Immature natural killer cell (primary cell): ENCODE measurements around the gene BRD3OS. TPM values are rescaled to one million over a fixed set of nuclear protein-coding genes. Genes with fewer than 3 reads are reported as not detected.

Experiments used
- DNase-seq, 3 donors: peaks; one replicate each; pipeline ENCODE4 v3.0.0; 2022; ENCODE audit warnings: mixed read lengths in 1 of 3
- H3K27ac Mint-ChIP-seq, 6 donors: one replicate each; pipeline ENCODE4 v1.8.0; 2020; ENCODE audit warnings: mixed read lengths in 6 of 6, mild to moderate bottlenecking in 5 of 6, inconsistent platforms in 4 of 6, moderate library complexity in 3 of 6
- H3K27me3 Mint-ChIP-seq, 3 donors: one replicate each; pipeline ENCODE4 v1.8.0; 2020 to 2021; ENCODE audit warnings: low read depth in 3 of 3, mild to moderate bottlenecking in 3 of 3, mixed read lengths in 3 of 3, moderate library complexity in 3 of 3, inconsistent platforms in 1 of 3
- H3K36me3 Mint-ChIP-seq, 3 donors: one replicate each; pipeline ENCODE4 v1.8.0; 2020; ENCODE audit warnings: mixed read lengths in 3 of 3, inconsistent platforms in 2 of 3, mild to moderate bottlenecking in 2 of 3
- H3K4me1 Mint-ChIP-seq, 2 donors: one replicate each; pipeline ENCODE4 v1.8.0; 2020; ENCODE audit warnings: inconsistent platforms in 2 of 2, mild to moderate bottlenecking in 2 of 2, mixed read lengths in 2 of 2, moderate library complexity in 1 of 2
- H3K4me3 Mint-ChIP-seq, 5 donors: one replicate each; pipeline ENCODE4 v1.8.0; 2020; ENCODE audit warnings: mild to moderate bottlenecking in 5 of 5, mixed read lengths in 5 of 5, inconsistent platforms in 3 of 5, moderate library complexity in 3 of 5
- H3K9me3 Mint-ChIP-seq, 6 donors: one replicate each; pipeline ENCODE4 v1.8.0; 2020; ENCODE audit warnings: mild to moderate bottlenecking in 6 of 6, mixed read lengths in 6 of 6, inconsistent platforms in 4 of 6, moderate library complexity in 3 of 6
- polyA plus RNA-seq, 3 donors: library from polyadenylated mRNA; unstranded; fragments of 300-500 nt; fragmentation: Illumina TruSeq; gene quantifications; one replicate each; pipeline ENCODE4 v1.2.3, GENCODE V29; 2021

BRD3OS gene
- polyA plus RNA-seq, 3 donors from 2014 or later, result 13.7 to 14.9 (median 13.8) TPM

DNA sequence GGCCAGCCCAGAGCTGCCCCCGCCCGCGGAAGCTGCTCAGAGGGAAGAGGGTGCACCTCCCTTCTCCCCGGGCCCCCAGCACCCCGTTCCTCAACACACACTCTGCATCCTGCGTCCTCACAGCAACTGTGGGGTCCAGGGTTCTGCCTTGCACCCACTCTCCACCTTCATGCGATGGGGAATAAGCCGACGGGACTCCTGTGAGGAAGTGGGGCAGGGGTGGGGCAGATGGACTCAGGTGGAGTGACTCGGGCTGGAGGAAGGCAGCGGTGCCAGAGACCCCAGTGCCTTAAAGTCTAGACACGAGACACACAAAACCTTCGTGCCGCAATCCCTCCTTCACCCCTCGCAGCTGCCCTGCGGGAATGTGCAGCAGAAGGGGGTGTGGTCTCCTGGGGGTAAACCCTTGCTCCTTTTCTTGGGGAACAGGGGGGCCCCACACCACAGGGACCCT is 33.9 kb downstream of the BRD3OS start:
- no peaks in the 10 kb centered on the region for H3K9me3 Mint-ChIP-seq
- no peak for DNase-seq
- H3K27ac Mint-ChIP-seq, result no peak overlapping the region
- peak overlapping the region in 1 of 5 donors; percentile 35 for H3K4me3 Mint-ChIP-seq
- peaks cover 0 to 3% (median 2%) of the 10 kb centered on the region in 3 donors for H3K27me3 Mint-ChIP-seq
- H3K4me1 Mint-ChIP-seq, result peaks cover 47 to 54% of the 10 kb centered on the region in 2 donors
- H3K36me3 Mint-ChIP-seq, result no peaks in the 10 kb centered on the region

DNA sequence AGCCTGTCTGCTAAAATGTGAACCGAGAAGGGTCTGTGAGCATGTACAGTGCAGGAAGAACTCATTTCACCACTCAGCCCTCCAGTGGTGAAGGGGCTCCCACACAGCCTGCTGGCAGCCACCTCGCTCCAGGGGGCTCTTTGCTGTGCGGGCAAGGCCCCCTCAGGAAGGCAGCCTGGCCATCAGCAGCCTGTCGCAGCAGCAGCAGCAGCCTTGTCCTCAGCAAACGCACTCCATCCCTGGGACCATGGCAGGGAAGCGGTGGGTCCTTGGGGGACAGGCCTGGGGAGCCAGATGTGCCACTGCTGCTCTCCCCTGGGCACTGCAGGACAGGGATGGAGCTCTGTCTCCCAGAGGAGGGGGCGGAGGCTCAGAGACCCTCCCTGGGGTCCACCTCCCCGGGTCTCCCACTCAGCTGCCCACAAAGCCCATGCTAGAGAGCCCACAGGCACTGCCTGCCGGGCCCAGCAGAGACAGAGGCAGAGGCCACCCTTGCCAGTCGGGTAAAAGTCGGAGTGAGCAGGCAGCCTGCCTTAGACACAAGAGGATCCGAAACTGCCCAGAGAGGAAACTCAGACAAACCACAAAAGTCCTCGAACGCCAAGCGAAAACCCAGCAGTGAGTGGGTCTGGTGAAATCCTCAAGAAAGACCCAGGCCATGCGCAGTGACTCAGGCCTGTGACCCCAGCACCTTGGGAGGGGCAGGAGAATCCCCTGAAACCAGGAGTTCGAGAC is 34.5 kb downstream of the BRD3OS start:
- Mint-ChIP-seq H3K4me3 (peak overlapping the region in 3 of 5 donors; percentile 27 to 52 (median 46)), H3K9me3 (no peaks in the 10 kb centered on the region), H3K27me3 (peaks cover 0 to 3% (median 2%) of the 10 kb centered on the region in 3 donors), H3K4me1 (peaks cover 52 to 59% of the 10 kb centered on the region in 2 donors), H3K27ac (peak overlapping the region; percentile 26 to 80 (median 62)), H3K36me3 (no peaks in the 10 kb centered on the region)
- DNase-seq, result peak in 1 of 3 donors; percentile 27

DNA sequence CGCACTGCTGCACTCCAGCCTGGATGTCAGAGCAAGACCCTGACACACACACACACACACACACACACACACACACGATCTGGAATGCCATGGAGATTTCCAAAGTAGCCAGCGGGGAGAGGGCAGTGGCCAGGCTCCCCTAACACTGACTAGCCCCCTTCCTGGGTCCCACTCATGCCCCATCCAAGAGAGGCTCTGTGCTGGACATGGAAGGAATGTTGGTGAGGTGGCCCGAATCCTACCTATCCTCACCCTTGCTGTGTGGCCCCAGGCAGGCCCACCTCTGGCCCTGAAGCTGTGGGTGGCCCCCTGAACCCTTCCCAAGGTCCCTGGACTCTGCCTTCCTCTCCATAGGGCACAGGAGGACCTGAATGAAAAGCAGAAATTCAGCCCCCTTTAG is 35.3 kb downstream of the BRD3OS start:
- peak overlapping the region in 2 of 5 donors; percentile 26 to 46 for H3K4me3 Mint-ChIP-seq
- H3K27ac Mint-ChIP-seq, result peak overlapping the region in 5 of 6 donors; percentile 17 to 70 (median 48)
- H3K27me3 Mint-ChIP-seq, result peaks cover under 1 to 4% (median 2%) of the 10 kb centered on the region in 3 donors
- H3K9me3 Mint-ChIP-seq, result no peaks in the 10 kb centered on the region
- DNase-seq, result no peak
- H3K4me1 Mint-ChIP-seq, result peaks cover 59 to 64% of the 10 kb centered on the region in 2 donors
- H3K36me3 Mint-ChIP-seq, result no peaks in the 10 kb centered on the region

DNA sequence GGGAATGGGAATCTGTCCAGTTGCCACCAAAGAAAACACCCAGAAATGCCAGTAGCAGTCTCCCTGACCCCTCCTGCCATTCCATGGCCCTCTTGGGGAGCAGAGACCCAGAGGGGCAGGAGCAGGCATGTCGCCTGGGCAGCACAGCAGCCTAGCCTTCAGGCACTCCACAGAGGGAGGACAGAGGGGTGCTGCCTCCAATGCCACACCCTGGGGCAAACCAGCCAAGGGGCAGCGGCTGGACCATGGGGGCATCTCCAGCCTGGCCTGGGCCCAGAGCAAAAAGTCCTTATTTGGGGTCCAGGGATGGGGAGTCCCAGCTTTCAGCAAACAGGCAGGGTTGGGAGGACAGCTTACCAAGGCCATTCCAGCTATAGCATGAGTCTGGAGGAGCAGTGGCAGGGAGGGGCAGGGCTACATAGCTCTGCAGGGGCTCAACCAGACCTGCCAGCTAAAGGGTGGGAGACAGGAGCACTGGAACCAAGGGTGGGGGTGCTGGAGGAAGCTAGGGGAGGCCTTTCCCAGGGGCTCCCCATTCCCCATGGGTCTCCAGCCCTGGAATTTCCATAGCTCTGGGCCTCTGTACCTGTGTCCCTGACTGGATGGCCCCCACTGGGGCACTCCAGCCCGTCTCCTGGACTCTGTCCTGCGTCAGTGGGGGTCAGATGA is 35.9 kb downstream of the BRD3OS start:
- H3K36me3 Mint-ChIP-seq, result no peaks in the 10 kb centered on the region
- peaks cover 63 to 69% of the 10 kb centered on the region in 2 donors for H3K4me1 Mint-ChIP-seq
- H3K9me3 Mint-ChIP-seq, result no peaks in the 10 kb centered on the region
- peak overlapping the region in 1 of 6 donors; percentile 59 for H3K27ac Mint-ChIP-seq
- no peak for DNase-seq
- peaks cover 5 to 9% (median 6%) of the 10 kb centered on the region in 3 donors for H3K27me3 Mint-ChIP-seq
- H3K4me3 Mint-ChIP-seq, result no peak overlapping the region

DNA sequence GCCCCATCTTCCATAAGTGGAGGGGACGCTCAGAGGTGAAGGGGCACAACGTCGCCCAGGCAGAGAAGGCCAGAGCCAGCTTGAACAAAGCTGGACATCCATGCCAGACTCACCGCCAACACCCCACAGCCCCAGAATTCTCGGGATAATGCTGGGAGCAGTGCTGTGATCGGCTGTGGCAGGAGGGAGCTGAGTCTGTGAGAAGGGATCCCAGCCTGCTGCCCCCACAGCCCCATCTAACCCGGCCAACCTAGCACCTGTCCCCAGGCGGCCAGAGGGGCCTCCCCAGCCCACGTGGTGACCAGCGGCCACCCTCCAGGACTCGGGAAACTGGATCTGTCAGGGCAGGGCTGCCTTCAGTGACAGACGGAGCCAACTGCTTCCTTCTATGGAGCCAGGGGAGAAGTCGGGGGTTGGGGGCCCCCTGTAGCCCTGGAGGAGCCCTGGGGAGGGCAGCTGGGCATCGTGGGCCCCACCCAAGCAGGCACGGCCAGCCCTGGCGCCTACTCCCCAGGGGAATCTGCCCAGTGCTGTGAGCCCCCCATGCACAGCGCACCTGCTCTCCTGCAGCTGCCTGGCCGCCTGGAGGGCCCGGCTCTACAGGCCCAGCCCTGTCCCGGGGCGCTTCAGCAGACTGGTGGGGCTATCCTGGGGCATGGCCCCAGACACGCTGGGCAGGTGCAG is 36.5 kb downstream of the BRD3OS start:
- H3K4me3 Mint-ChIP-seq, result no peak overlapping the region
- no peaks in the 10 kb centered on the region for H3K9me3 Mint-ChIP-seq
- peaks cover 5 to 9% (median 9%) of the 10 kb centered on the region in 3 donors for H3K27me3 Mint-ChIP-seq
- H3K36me3 Mint-ChIP-seq, result no peaks in the 10 kb centered on the region
- H3K4me1 Mint-ChIP-seq, result peaks cover 62 to 70% of the 10 kb centered on the region in 2 donors
- DNase-seq, result no peak
- no peak overlapping the region for H3K27ac Mint-ChIP-seq

DNA sequence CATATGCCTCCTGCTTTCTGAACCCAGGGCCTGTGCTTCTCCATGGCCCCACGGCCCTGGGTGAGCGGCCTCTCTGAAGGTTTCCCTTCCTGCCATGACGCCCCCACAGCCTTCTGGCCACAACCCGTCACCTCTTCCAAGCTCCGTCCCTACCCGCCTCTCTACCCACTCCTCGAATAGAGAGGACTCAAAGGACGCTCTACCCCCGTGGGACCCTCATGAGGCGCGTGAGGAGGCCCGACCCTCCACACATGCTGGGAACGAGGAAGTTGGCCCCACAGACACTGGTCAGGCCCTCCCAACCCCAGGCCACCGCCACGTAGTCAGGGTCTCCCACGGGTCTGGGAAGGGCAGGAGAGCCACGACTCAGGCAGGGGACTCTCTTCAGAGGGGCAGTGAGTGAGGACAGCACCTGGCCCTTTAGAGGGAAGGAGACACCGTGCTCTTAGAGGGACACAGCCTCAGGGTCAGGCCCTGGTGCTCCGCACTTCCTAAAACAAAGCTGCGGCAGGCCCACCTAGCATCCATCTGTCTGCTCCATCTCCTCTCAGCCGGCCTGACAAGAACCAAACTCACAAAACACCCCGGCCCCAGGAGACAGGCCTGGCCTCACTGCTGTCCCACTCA is 37.3 kb downstream of the BRD3OS start:
- no peaks in the 10 kb centered on the region for H3K36me3 Mint-ChIP-seq
- H3K27ac Mint-ChIP-seq, result peak overlapping the region in 2 of 6 donors; percentile 21 to 40
- peaks cover 54 to 65% of the 10 kb centered on the region in 2 donors for H3K4me1 Mint-ChIP-seq
- H3K4me3 Mint-ChIP-seq, result no peak overlapping the region
- no peak for DNase-seq
- no peaks in the 10 kb centered on the region for H3K9me3 Mint-ChIP-seq
- H3K27me3 Mint-ChIP-seq, result peaks cover 5 to 9% (median 9%) of the 10 kb centered on the region in 3 donors

DNA sequence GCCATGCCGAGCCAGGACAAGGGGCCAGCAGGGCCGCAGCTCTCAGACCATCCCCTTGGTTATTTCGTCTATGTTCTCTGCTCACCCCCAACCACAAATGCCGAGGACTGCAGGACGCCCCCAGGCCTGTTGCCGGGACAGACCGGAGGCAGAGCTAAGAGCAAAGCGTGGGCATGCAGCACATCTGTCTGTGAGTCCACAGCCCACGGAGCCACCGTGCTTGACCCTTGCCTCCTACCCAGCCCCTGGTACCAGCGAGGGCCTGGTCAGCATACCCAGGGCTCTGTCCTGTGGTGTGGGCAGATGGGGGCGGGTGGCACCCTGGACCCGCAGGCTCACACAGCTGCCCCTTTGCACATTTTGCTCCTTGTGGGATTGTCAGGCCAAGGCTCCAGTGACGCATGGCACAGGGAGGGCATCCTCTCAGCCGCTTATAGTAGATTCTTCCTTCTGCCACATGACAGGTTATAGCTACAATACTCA is 37.8 kb downstream of the BRD3OS start:
- Mint-ChIP-seq H3K4me1 (peaks cover 54 to 65% of the 10 kb centered on the region in 2 donors), H3K4me3 (no peak overlapping the region), H3K27ac (peak overlapping the region in 1 of 6 donors; percentile 32), H3K36me3 (no peaks in the 10 kb centered on the region), H3K27me3 (peaks cover 5 to 9% (median 9%) of the 10 kb centered on the region in 3 donors), H3K9me3 (no peaks in the 10 kb centered on the region)
- DNase-seq, result no peak

DNA sequence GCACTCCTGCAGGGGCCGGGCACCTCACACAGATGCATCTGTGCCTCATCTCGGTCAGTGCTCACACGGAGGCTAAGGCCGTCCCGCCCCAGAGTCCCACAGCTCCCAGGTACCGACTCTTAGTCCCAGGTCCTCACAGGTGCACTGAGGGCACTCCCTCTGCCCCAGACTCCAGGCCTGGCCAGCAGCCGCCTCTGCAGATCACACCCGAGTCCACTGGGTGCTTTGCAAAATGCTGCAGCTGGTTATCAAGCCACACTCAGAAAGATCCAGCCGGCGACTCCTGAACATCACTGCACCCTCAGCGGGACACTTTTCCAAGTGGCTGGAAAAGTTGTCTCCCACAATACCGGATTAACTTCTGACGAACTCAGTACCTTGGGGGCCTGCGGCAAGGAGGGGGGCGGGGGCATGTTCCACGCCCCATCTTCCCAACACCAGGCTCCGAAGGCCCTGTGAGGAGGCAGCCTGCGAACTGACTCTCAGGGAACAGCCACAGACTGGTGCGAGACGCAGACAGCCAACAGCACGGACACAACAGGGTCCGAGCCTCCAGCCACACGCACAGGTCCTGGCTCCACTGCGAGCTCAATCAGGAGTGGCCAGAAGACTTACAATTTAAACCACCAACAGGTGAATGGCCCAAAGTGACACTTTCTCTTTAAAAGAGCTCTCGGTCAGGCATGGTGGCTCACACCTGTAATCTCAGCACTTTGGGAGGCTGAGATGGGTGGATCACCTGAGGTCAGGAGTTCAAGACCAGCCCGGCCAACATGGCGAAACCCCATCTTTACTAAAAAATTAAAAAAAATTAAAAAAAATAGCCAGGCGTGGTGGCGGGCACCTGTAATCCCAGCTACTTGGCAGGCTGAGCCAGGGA is 38.5 kb downstream of the BRD3OS start:
- Mint-ChIP-seq H3K4me3 (peak overlapping the region in 3 of 5 donors; percentile 7 to 29 (median 21)), H3K36me3 (no peaks in the 10 kb centered on the region), H3K4me1 (peaks cover 52 to 63% of the 10 kb centered on the region in 2 donors), H3K27me3 (peaks cover 9% of the 10 kb centered on the region in 3 donors), H3K9me3 (no peaks in the 10 kb centered on the region), H3K27ac (peak overlapping the region in 1 of 6 donors; percentile 32)
- DNase-seq, result no peak

DNA sequence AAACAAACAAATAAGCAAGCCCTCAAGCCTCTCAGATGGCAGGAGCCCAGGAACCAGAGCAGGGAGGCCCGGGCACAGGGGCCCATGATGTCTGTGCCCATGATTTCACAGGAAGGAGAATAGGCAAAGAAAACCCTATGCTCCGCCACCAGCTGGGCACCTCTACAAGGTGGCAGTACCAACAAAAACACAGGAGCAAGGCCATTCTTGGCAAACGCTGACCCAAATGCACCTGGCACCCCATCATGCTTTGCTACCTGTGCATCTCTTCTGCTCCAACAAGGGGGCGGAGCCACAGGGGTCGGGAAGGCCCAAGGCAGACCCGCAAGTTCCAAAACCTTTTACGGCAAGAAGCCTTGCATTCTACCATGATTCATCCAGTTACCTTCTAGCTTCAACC is 39.4 kb downstream of the BRD3OS start:
- Mint-ChIP-seq H3K4me3 (peak overlapping the region; percentile 80 to 94 (median 92)), H3K9me3 (no peaks in the 10 kb centered on the region), H3K27ac (peak overlapping the region; percentile 25 to 97 (median 83)), H3K27me3 (peaks cover 7 to 11% (median 10%) of the 10 kb centered on the region in 3 donors), H3K36me3 (no peaks in the 10 kb centered on the region), H3K4me1 (peaks cover 53 to 60% of the 10 kb centered on the region in 2 donors)
- no peak for DNase-seq

DNA sequence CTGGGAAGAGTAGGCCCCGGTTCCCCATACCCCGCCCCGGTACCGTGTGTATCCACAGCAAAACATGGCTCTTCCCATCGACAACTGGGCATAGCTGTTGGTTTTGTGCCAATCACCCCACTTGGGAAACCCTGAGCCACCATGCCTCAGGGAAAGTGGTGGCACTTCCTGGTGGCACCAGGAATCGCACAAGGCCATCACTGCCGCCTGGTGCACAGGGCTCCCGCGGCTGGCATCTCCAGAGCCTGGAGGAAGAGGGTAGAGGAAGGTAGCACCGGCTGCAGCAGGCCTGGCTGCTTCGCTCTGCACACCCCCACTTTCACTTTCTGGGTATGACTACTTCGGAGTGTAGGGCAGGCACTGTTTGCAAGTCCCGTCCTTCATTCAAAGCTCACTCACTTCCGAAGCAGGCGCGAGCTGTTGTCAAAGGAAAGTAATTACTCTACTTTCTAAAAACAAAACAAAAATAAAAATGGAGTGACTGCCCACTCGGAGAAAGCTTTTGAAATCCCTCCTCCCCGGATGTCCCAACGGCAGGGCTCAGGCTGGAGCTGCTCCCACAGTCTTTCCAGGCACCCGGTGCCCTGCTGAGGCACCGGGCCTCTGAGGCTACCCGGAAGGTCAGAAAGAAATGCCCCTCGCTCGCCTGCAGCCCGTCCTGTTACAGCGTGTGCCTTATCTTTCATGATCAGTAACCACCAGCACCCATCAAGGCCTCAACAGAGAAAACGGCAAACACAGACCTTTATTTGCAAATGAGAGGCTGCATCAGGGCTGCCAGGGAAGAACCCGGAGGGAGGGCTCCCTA is 40.5 kb downstream of the BRD3OS start:
- DNase-seq, result peak; percentile 64 to 77 (median 75)
- H3K27ac Mint-ChIP-seq, result peak overlapping the region; percentile 85 to 97 (median 94)
- H3K36me3 Mint-ChIP-seq, result no peaks in the 10 kb centered on the region
- H3K4me3 Mint-ChIP-seq, result peak overlapping the region; percentile 80 to 94 (median 92)
- peaks cover 7 to 14% (median 12%) of the 10 kb centered on the region in 3 donors for H3K27me3 Mint-ChIP-seq
- H3K9me3 Mint-ChIP-seq, result no peaks in the 10 kb centered on the region
- peaks cover 42 to 50% of the 10 kb centered on the region in 2 donors for H3K4me1 Mint-ChIP-seq

DNA sequence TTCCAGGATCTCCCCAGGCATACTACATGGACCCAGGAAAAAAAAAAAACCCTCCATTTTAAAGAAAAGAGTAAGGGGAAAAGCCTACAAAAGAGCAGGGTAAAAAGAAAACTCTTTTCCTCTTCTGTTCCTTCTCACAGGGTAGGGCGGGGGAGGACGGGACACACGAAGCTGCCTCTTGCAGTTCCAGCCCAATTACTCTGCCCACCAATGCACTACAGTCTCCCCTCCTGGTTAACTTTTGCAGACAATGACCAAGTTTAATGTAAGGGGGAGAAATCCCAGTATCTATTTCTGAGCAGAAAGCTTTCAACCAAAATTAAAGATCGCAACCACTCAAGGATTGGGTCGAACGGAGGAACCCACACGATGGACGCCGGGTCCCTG is 41.2 kb downstream of the BRD3OS start:
- no peak for DNase-seq
- H3K27ac Mint-ChIP-seq, result peak overlapping the region; percentile 85 to 97 (median 94)
- no peaks in the 10 kb centered on the region for H3K36me3 Mint-ChIP-seq
- peak overlapping the region; percentile 80 to 94 (median 92) for H3K4me3 Mint-ChIP-seq
- H3K27me3 Mint-ChIP-seq, result peaks cover 7 to 15% (median 15%) of the 10 kb centered on the region in 3 donors
- no peaks in the 10 kb centered on the region for H3K9me3 Mint-ChIP-seq
- H3K4me1 Mint-ChIP-seq, result peaks cover 38 to 45% of the 10 kb centered on the region in 2 donors
